OCI-LY7 (cell line): ENCODE measurements around the gene CLCN5.

Experiments used
- EZH2phosphoT487 ChIP-seq: fragments of 200-600 bp; sonication (generic); IDR thresholded peaks from 2 replicates; pipeline ENCODE4 v1.6.1; 2018; ENCODE audit warnings: low read depth, borderline replicate concordance, mild to moderate bottlenecking, mixed run types, antibody characterized with exemption, low read length, moderate library complexity, mixed read lengths
- TF ChIP-seq, protein P1 (sequence below): fragments of 200-600 bp; sonication (generic); conservative IDR thresholded peaks from 2 replicates; pipeline ENCODE4 v1.5.1; 2014; ENCODE audit warnings: mild to moderate bottlenecking, antibody characterized with exemption, low read length, moderate library complexity, mixed read lengths

GRCh38 chrX:49970674-49971073 lies 48.3 kb downstream of the CLCN5 start:
- TF ChIP-seq, protein P1, sequence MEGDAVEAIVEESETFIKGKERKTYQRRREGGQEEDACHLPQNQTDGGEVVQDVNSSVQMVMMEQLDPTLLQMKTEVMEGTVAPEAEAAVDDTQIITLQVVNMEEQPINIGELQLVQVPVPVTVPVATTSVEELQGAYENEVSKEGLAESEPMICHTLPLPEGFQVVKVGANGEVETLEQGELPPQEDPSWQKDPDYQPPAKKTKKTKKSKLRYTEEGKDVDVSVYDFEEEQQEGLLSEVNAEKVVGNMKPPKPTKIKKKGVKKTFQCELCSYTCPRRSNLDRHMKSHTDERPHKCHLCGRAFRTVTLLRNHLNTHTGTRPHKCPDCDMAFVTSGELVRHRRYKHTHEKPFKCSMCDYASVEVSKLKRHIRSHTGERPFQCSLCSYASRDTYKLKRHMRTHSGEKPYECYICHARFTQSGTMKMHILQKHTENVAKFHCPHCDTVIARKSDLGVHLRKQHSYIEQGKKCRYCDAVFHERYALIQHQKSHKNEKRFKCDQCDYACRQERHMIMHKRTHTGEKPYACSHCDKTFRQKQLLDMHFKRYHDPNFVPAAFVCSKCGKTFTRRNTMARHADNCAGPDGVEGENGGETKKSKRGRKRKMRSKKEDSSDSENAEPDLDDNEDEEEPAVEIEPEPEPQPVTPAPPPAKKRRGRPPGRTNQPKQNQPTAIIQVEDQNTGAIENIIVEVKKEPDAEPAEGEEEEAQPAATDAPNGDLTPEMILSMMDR, result no peak
- TF ChIP-seq EZH2phosphoT487, result no peak
